ENCODE measurements around the gene CNOT4.

- TF ChIP-seq, protein P1, sequence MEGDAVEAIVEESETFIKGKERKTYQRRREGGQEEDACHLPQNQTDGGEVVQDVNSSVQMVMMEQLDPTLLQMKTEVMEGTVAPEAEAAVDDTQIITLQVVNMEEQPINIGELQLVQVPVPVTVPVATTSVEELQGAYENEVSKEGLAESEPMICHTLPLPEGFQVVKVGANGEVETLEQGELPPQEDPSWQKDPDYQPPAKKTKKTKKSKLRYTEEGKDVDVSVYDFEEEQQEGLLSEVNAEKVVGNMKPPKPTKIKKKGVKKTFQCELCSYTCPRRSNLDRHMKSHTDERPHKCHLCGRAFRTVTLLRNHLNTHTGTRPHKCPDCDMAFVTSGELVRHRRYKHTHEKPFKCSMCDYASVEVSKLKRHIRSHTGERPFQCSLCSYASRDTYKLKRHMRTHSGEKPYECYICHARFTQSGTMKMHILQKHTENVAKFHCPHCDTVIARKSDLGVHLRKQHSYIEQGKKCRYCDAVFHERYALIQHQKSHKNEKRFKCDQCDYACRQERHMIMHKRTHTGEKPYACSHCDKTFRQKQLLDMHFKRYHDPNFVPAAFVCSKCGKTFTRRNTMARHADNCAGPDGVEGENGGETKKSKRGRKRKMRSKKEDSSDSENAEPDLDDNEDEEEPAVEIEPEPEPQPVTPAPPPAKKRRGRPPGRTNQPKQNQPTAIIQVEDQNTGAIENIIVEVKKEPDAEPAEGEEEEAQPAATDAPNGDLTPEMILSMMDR (IDR thresholded peaks at IDR 0.05): no peak
- no peak for TF ChIP-seq POLR2A (IDR thresholded peaks at IDR 0.05)
Measured at GRCh38 chr7:135369405-135369804, 140.5 kb downstream of the CNOT4 start.
